Measurements from ENCODE around the gene HDAC4.

GRCh38 chr2:239066597-239066996 is 334.2 kb downstream of the HDAC4 start:
- no peak for TF ChIP-seq POLR2A (IDR thresholded peaks at IDR 0.05; ENCODE audit: low read depth, low read length)
- TF ChIP-seq RCOR1 (IDR thresholded peaks at IDR 0.05; ENCODE audit: insufficient replicate concordance, low read length), result no peak
- TF ChIP-seq, protein P1, sequence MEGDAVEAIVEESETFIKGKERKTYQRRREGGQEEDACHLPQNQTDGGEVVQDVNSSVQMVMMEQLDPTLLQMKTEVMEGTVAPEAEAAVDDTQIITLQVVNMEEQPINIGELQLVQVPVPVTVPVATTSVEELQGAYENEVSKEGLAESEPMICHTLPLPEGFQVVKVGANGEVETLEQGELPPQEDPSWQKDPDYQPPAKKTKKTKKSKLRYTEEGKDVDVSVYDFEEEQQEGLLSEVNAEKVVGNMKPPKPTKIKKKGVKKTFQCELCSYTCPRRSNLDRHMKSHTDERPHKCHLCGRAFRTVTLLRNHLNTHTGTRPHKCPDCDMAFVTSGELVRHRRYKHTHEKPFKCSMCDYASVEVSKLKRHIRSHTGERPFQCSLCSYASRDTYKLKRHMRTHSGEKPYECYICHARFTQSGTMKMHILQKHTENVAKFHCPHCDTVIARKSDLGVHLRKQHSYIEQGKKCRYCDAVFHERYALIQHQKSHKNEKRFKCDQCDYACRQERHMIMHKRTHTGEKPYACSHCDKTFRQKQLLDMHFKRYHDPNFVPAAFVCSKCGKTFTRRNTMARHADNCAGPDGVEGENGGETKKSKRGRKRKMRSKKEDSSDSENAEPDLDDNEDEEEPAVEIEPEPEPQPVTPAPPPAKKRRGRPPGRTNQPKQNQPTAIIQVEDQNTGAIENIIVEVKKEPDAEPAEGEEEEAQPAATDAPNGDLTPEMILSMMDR (conservative IDR thresholded peaks at IDR 0.05; ENCODE audit: low read depth, low read length), result no peak
- TF ChIP-seq RFX5 (IDR thresholded peaks at IDR 0.05; ENCODE audit: low read depth, low read length), result no peak
- no peak for TF ChIP-seq ELK1 (IDR thresholded peaks at IDR 0.05; ENCODE audit: borderline replicate concordance, low read depth, low read length)
- no peak for TF ChIP-seq BHLHE40 (IDR thresholded peaks at IDR 0.05; ENCODE audit: low read depth, low read length)
- no peak for TF ChIP-seq SMC3 (IDR thresholded peaks at IDR 0.05; ENCODE audit: low read depth, low read length)
- TF ChIP-seq FOS (IDR thresholded peaks at IDR 0.05; ENCODE audit: low read depth, low read length), result no peak
- no peak for TF ChIP-seq MXI1 (IDR thresholded peaks at IDR 0.05; ENCODE audit: borderline replicate concordance, low read depth, low read length)
- TF ChIP-seq, protein P2, sequence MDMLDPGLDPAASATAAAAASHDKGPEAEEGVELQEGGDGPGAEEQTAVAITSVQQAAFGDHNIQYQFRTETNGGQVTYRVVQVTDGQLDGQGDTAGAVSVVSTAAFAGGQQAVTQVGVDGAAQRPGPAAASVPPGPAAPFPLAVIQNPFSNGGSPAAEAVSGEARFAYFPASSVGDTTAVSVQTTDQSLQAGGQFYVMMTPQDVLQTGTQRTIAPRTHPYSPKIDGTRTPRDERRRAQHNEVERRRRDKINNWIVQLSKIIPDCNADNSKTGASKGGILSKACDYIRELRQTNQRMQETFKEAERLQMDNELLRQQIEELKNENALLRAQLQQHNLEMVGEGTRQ (IDR thresholded peaks at IDR 0.05; ENCODE audit: low read depth, low read length), result no peak
- no peak for TF ChIP-seq NFE2L2 (IDR thresholded peaks at IDR 0.05; ENCODE audit: low read depth, low read length)
- no peak for TF ChIP-seq MAZ (IDR thresholded peaks at IDR 0.05; ENCODE audit: borderline replicate concordance, low read depth, low read length)
- TF ChIP-seq CHD1 (IDR thresholded peaks at IDR 0.05; ENCODE audit: low read depth, low read length), result no peak
- no peak for TF ChIP-seq CEBPB (IDR thresholded peaks at IDR 0.05; ENCODE audit: low read depth, low read length)

Data from IMR-90 (cell line).